8988T (cell line): ENCODE data around the gene ADAM15.

ENCODE experiments used
- DNase-seq: peaks from one replicate; pipeline ENCODE4 v3.0.0; 2011

Gene ADAM15

GRCh38 chr1:155053531-155054105 lies 2.5 kb downstream of the ADAM15 start:
- DNase-seq, result no peak

GRCh38 chr1:155057104-155057503 lies 6.0 kb downstream of the ADAM15 start:
- no peak for DNase-seq

DNA sequence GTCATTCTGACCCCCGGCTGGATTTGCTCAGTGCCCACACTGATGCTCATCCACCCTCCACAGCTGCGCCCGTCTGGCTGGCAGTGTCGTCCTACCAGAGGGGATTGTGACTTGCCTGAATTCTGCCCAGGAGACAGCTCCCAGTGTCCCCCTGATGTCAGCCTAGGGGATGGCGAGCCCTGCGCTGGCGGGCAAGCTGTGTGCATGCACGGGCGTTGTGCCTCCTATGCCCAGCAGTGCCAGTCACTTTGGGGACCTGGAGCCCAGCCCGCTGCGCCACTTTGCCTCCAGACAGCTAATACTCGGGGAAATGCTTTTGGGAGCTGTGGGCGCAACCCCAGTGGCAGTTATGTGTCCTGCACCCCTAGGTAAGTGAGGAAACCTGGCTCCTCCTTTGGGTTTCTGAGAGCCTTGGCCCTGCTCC lies 6.7 kb downstream of the ADAM15 start:
- no peak for DNase-seq

DNA sequence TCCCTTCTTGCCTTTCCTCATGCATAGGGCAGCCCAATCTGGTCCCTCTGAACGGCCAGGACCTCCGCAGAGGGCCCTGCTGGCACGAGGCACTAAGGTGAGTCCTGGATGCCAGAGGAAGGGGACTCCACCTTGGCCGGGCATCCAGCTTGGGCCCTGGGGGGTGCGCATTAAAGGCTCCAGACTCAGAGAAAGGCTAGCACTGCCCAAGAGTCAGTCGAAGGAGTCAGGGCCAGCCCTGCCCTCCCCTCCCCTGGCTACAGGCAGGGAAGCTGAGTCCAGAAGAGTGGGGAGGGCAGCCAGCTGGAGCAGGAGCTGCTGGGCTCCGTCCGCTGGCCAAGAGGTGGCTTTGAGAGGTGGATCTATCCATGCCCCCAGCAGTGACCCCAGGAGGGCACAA lies 9.6 kb downstream of the ADAM15 start:
- no peak for DNase-seq

- DNase-seq, result peak; percentile 75
These were observed 10.4 kb downstream of the ADAM15 start for GRCh38 chr1:155061381-155062150.

DNA sequence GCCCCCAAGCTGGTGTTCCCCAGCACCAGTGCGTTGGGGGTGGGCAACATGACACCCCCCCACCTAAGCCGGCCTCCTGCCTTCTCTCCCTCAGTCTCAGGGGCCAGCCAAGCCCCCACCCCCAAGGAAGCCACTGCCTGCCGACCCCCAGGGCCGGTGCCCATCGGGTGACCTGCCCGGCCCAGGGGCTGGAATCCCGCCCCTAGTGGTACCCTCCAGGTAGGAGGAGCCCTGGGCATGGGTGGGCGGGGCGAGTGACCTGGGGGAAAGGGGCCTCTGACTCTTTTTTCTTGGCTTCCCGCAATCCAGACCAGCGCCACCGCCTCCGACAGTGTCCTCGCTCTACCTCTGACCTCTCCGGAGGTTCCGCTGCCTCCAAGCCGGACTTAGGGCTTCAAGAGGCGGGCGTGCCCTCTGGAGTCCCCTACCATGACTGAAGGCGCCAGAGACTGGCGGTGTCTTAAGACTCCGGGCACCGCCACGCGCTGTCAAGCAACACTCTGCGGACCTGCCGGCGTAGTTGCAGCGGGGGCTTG lies 11.1 kb downstream of the ADAM15 start:
- no peak for DNase-seq

GRCh38 chr1:155062702-155063411 lies 11.7 kb downstream of the ADAM15 start:
- peak; percentile 81 for DNase-seq

DNA sequence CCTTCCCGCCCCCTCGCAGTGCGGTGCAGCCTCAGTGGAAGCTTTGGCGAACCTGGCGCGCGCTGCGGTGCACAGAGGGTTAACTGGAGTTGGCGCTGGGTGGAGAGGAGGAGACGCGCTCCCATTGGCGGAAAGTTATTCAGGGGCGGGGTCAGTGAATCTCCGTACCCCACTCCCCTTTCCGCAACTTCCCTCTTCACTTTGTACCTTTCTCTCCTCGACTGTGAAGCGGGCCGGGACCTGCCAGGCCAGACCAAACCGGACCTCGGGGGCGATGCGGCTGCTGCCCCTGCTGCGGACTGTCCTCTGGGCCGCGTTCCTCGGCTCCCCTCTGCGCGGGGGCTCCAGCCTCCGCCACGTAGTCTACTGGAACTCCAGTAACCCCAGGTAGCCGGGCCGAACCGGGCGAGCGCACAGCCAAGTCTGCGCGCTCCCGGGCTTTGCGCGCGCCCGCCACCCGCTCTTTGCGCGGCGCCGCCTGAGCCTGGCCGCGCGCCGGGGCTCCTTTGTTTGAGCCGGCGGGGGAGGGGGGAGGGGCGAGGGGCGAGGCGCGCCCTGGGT lies 12.5 kb downstream of the ADAM15 start, which contains the start of gene EFNA4:
EFNA4 (plus strand) TSS at position 191 of the 561 bp plus-strand sequence; CDS start at position 275, 84 bp downstream.
- peak; percentile 88 for DNase-seq

GRCh38 chr1:155064111-155064831 lies 13.2 kb downstream of the ADAM15 start:
- no peak for DNase-seq

DNA sequence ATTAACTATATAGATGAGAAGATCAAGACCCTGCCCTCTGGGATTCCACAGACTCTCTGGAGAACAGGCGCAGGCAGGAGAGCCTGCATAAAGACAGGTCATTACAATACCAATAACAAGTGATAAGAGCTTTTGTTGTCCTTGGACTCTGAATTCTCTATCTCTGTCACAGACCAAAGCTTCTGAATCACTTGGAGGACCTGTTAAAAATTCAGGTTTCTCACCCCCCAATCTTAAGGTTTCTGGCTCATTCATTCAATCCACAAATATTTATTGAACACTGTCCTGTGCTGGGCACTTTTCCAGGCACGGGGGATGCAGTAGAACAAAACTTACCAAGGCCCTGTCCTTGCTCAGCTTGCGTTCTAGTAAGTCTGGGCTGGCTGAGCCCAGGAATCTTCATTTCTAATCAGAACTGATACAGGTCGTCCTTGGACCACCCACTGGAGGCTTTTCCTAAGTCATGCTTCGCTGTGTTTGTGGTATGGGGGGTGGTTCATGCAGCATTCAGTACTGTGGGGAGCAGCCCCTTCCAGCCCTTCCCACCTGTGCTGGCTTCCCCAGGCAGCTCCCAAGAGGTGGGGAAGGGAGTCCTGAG lies 13.8 kb downstream of the ADAM15 start:
- DNase-seq, result no peak

DNA sequence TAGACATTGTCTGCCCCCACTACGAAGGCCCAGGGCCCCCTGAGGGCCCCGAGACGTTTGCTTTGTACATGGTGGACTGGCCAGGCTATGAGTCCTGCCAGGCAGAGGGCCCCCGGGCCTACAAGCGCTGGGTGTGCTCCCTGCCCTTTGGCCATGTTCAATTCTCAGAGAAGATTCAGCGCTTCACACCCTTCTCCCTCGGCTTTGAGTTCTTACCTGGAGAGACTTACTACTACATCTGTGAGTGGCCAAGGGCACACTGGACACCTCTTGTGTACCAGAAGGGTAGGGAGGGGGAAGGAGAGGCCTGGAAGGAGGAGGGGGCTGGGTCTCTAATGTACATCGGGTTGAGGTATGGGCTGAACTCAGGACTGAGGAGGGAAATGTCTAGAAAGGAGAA lies 15.7 kb downstream of the ADAM15 start:
- no peak for DNase-seq

DNA sequence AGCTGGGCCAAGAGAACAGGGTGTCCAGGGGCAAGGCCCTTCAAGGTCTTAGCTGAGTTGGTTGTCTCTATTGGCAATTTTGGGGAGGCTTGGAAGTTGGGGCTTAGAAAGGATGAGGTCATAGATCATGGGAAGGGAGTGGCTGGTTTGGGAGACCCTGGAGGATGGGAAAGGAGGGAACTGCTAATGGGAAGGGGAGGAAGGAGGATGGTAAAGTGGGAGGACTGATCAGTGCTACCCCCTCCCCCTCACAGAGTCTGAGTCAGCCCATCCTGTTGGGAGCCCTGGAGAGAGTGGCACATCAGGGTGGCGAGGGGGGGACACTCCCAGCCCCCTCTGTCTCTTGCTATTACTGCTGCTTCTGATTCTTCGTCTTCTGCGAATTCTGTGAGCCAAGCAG lies 17.5 kb downstream of the ADAM15 start:
- DNase-seq, result no peak

DNA sequence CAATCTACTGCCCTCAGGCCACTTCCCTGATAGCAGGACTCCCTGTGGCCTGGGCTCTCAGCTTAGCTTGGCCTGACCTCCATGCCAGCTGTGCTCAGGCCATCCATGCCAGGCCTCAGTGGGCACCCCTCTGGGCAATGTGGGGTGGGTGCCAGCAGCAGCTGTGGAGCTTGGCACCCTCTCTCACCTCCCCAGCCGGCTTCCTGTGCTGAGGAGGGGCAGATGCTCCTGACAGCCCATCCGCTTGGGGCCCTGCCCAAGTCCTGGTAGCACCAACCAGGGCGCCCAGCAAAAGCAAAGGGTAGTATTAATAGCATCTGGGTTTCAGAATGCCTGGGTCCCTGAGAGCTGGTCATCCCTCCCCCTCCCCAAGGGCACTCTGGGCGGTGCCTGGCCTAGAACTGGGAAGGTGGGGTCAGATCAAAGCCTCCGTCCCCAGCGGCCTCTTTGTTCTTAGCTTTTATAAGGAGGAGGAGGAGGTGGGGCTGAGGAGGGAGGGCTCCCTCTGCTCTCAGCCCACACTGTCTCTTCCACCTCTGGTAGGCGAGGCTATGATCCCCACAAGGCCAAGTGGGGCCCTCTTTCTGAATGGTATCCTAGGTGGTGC lies 18.5 kb downstream of the ADAM15 start:
- DNase-seq, result no peak

- no peak for DNase-seq
These were observed 19.1 kb downstream of the ADAM15 start for GRCh38 chr1:155070158-155070621.

GRCh38 chr1:155070721-155071569 lies 19.8 kb downstream of the ADAM15 start:
- DNase-seq, result no peak

- DNase-seq, result no peak
These were observed 20.6 kb downstream of the ADAM15 start for GRCh38 chr1:155071701-155072100.

DNA sequence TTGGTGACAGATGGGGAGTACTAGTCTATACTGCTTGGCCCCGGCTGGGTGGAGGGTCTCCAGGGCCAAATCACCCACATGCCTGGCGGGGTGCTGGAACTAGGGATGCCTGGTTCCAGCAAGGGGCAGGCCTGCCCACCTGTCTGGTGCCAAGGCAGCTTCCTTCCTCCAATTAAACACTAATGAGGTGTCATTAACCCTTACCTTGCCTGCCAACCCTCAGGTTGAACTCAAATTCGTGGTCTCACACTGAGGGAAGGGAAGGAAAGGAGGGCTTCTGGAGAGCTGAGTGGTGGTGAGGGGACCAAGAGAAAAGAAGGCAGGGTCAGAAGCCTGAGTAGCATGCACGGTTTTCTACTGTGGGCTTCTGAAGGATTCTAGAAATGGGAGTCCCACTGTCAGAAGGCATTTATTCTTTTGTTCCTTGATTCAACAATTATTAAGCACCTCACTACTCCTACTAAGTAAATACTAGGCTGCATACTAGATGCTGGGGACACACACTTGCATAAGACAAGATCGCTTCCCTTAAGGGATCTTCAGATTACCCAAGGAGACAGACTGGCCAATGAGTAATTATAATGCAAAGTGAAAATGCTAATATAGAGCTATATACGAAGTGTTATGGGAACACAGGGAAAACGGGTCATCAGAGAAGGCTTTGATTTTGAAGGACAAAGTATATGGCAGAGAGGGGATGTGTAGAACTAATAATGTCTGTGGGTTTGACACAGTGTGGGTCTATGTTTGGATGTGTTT lies 21.6 kb downstream of the ADAM15 start:
- no peak for DNase-seq

- no peak for DNase-seq
These were observed 22.5 kb downstream of the ADAM15 start for GRCh38 chr1:155073377-155074242.

DNA sequence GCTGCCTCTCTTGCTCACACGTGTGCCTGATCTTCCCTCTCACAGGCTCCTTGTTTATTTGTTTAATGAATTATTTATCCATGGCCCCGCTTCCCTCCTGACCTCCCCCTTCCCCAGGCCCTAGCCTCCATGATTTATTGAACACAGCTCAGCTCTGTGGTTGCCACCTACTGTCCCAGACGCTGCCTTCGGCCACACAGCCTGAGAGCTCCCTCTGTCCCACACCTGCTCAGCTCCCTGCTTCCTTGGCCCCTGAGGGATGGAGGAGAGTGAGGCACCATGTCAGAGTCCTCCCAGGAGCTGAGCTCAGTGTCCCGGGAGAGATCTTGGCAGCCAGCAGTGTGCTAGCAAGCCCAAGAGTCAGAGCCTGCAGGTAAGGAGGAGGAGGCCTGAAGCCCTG lies 24.4 kb downstream of the ADAM15 start:
- DNase-seq, result no peak
